ENCODE measurements around the gene GAK.

GAK gene

DNA sequence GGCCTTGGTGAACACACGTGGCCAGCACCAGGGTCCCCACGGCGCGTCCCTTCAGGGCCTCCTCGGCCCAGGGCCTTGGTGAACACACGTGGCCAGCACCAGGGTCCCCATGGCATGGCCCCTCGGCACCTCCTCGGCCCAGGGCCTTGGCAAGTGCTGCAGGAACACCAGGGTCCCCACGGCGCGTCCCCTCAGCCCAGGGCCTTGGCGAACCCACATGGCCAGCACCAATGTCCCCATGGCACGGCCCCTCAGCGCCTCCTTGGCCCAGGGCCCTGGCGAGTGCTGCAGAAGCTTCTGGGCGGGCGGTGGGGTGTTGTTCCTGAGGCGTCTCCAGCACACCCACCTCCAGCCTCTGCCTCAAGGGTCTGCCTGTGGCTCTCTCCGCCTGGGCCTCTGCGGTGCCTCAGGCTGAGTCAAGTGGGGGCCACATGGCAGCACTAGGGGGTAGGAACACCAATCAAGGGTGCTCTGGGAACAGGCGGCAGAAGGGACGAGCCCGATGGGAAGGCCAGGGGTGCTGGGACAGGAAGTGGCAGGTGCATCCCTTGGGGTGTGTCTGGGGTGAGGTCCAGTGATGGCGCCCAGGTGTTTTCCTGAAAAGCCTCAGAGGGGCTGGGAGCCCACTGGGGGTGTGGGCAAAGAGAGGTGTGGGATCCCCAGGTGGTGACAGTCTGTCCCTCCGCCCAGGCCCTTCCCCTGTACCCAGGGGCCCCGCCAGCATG lies 64.4 kb downstream of the GAK start:
- no peak for DNase-seq

DNA sequence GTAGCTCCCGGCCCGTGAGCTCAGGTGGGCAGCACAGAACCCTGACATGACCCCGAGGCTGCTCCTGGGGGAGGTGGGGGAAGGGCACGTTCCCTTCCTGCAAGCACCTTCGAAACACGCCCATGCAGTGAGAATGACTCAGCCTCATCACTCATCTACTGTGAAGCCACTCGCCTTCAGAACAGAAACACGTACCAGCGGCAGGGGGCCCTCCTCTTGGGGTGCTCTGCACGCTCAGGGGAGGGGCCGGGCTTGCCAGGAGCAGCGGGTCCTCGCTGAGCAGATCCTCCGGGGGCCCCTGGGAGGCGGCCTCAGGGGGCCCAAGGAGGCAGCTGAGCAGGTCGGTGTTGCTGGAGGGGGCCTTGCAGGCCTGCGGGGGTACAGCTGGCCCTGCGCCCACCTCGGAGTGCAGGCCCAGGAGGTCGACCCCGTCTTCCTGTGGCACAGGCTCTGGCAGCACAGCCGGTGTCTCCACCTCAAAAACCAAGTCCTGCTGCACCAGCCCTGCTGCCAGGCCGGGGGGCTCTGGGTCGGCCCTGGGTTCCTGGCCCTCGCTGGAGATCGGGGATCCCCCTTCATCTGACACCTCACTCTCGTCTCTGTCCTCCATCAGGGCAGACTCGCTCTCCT lies 65.2 kb downstream of the GAK start:
- no peak for DNase-seq

DNA sequence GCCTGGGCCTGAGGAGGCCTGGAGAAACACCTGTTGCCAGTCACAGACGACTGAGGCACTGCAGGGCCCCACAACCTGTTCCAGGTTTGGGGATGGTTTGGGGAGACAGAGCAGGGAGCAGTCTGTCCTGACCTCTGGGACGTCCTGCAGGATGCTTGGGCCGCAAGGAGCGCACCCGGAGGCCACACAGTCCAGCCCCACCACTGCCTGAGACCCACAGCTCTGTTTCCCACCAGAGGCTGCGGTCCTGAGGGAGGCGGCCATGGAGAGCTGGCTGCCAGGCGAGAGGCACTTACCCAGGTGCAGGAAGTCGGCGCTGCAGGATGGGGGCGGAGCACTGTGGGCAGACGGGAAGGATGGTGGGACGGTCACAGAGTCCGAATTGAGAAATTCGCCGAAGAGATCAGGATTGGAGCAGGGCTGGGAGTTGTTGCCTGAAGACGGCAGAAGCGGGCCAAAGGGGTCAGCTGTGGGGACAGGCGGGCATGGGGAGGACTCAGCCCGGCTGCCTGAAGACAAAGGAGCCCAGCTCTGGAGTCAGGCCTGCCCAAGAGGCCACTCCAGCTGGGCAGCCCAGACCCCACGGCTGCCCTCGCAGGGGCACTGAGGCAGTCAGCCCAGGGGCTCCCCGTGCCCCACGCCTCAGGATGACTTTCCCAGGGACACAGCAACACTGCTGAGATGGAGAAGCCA lies 65.9 kb downstream of the GAK start:
- DNase-seq, result no peak

DNA sequence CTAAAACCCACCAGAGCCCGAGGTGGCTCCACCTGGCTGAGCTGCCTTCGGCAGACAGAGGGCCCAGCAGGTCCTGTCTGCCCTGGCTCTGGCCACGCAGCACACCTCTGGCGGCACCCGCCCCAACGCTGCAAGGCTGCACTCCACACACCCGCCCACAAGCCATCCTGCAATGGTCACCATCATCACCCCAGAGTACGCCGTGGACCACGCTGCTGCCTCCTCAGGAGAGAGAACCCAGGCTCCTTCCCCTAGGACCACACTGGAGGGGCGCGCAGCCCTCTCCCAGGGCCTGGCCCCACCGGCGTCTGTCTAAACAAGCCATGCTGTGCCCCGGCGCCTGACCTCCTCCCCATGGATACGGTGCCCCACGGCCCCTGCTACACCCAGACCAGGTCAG lies 66.5 kb downstream of the GAK start:
- DNase-seq, result no peak

DNA sequence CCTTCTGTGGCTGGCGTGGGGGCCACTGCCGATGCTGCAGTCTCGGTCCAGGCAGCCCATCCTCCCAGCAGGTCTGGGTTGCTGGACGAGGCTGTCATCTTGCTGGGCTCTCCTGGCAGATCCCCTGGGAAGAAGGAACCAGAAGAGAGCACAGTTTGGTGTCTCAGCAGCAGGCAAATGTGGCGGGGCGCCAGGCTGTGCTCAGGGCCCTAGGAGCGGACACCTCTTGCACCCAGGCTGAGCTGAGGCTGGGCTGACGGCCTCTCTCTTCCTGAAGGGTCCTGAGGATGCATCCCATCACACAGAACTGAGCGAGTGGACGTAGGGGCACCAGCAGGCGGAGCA lies 67.0 kb downstream of the GAK start:
- DNase-seq, result no peak

DNA sequence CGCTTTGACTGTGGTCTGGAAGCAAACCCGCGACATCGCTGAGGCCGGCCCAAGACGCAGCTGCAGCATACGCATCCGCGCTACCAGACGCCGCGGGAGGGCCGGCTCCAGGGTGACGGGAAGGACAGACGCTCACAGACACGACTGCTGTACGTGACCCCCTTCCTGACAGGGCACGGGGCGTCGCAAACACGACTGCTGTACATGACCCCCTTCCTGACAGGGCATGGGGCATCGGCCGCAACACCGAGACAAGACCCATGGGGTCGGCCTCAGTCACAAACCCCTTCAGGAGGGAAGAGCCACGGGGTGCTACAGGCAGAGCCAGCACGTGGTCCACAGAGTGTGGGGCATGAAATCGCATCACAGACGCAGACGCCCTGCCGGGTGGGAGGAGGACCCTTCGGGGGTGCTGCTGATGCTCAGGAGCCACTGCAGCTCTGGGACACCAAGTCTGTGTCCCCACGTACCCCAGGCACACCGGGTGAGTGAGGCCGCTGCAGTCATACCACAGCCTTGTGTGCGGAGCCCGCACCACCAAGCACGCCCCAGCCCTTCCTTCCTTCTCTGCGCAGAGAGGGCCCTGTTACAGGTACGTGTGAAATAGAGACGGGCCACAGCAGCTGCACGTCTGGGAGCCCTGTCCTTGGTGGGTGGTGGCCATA lies 67.5 kb downstream of the GAK start:
- DNase-seq, result no peak

DNA sequence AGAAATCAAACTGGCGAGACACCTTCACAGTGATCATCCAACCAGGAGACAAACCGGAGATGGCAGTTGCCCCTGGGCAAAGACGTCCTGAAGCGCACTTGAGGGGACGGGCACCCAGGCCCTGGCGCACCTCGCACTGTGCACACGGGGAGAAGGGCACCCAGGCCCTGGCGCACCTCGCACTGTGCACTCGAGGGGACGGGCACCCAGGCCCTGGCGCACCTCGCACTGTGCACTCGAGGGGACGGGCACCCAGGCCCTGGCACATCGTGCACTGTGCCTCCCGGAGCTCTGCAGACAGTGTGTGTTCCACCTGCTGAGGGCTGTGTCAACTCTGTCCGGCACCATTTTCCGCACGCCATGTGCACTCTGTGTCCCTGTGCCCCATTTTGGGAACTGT lies 71.6 kb downstream of the GAK start:
- no peak for DNase-seq

DNA sequence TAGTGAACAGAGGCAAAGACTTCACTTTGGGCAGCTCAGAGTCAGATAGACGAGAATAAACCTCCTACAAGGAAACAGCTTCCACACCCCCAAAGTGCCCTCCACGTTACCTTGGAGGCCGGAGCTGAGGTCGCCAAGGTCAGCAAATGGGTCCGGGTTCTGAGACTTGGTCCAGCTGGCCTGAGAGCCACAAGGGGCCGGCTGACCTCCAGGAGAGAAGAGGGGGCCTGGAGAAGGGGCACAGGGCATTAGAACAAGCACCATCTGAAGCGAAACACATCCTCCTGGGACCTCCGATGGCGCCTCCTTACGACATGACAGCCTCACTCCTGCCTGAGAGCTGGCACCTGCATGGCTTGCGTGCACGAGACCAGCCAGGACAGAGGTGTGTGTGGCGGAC lies 72.6 kb downstream of the GAK start:
- no peak for DNase-seq

DNA sequence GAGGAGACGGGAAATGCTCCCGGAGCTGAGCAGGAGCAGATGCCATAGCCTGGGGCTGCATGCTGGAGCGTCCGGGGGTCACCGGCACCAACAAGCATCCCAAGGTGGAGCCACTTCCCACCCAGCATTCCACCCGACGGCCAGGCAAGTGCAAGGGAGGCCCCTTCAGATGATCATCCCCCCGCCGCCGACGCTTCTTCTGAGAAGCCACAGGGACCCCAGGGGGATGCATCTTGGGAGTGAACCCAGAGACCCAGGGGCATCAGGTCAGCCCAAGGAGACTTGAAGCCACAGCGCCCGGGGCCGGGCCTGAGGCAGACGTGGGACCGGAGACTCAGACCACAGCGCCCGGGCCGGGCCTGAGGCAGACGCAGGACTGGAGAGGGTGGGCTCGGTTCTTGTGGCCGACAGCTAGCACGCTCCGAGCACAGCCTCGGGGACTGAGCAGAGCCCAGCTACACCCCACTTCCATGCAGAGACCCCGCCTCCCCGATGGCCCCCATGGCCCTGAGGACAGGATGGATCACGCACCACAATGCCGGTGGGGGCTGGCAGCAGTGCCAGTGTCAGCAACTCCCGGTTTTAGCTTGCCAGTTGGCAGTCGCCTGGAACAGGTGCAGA lies 73.2 kb downstream of the GAK start:
- DNase-seq, result no peak

DNA sequence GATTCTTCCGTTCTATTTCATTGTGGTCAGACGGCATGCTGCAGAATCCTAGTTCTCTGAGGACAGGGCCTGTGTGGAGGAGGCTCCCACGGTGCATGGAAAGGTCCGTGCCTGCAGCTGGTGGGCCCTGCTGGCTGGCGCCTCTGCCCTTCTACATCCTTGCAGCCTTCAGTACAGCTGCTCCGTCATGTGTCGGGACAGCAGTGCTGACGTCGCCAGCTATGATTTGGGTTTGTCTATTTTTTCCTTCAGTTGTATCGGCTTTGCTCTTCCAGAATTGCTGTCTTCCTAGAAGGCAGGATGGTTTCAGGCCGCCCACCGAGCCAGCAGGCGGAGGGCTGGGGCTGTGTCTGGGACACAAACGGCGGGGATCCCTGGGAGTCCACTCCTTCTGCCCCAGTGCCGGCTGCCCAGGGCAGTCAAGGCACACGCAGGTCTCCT lies 74.1 kb downstream of the GAK start:
- DNase-seq, result no peak

DNA sequence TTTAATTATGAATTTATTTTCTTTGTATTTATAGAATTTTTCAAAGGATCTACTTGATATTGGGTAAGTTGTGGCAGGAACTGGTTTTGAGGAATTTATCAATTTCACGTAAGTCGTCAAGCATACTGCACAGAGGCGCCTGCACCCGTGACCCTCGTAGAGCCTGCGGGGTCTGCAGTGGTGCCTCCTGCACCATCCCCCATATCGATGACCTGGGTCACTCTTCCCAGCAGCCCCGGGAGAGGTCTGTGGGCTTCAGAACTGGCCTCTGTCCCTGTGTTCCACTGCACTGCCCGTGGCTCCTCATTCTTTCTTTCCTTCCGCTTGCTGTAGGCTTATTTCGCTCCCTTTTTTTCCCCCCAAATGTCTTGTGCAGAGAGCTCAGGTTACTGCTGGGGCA lies 74.7 kb downstream of the GAK start:
- no peak for DNase-seq

DNA sequence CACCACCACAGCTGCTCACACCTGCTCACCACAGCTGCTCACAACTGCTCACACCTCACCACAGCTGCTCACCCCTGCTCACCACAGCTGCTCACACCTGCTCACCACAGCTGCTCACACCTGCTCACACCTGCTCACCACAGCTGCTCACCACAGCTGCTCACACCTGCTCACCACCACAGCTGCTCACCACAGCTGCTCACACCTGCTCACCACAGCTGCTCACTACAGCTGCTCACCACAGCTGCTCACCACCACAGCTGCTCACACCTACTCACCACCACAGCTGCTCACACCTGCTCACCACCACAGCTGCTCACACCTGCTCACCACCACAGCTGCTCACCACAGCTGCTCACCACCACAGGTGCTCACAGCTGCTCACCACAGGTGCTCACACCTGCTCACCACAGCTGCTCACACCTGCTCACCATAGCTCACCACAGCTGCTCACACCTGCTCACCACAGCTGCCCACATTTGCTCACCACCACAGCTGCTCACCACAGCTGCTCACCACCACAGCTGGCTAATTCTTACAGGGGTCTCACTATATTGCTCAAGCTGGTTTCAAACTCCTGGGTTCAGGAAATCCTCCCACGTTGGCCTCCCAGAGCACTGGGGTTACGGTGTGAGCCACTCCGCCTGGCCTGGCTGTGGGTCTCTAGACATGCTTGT lies 75.8 kb downstream of the GAK start:
- no peak for DNase-seq

DNA sequence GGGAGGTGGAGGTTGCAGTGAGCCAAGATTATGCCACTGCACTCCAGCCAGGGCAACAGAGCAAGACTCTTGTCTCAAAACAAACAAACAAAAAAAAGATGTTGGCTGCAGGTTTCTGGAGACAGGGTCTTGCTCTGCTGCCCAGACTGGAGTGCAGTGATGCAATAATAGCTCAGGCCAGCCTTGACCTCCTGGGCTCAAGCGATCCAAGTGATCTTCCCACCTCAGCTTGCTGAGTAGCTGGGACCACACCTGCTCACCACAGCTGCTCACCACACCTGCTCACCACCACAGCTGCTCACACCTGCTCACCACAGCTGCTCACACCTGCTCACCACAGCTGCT lies 76.3 kb downstream of the GAK start:
- no peak for DNase-seq

DNA sequence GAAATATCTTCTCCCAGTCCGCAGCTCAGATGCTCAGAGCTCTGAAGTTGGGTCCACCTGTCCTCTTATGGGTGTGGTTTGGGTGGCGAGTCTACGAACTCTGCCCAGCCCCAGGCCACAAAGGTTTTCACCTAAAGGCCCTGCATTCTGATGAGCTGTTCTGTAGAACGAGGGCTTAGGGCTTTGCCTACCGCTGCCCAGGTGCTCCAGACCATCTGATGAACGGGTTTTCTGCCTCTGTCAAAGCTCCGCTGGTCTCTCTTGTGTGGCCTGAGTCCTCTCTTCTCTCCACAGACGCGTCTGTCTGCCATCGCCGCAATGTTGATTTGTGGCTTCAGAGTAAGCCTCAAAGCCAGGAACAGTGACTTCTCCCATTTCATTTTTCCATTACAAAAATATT lies 77.8 kb downstream of the GAK start:
- DNase-seq, result no peak

DNA sequence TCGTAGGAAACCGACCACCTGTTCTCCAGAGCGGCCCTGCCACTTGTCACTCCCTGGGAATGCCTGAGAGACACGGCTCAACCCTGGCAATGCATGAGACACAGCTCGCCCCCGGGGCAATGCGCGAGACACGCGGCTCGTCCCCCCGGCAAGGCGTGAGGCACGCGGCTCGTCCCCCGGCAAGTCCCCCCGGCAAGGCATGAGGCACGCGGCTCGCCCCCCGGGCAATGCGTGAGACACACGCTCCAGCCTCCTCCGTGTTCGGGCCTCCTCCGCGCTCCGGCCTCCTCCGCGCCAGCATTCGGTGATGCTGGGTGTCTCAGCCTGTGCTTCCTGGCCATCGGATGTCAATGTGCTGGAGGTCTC lies 78.7 kb downstream of the GAK start:
- no peak for DNase-seq

DNA sequence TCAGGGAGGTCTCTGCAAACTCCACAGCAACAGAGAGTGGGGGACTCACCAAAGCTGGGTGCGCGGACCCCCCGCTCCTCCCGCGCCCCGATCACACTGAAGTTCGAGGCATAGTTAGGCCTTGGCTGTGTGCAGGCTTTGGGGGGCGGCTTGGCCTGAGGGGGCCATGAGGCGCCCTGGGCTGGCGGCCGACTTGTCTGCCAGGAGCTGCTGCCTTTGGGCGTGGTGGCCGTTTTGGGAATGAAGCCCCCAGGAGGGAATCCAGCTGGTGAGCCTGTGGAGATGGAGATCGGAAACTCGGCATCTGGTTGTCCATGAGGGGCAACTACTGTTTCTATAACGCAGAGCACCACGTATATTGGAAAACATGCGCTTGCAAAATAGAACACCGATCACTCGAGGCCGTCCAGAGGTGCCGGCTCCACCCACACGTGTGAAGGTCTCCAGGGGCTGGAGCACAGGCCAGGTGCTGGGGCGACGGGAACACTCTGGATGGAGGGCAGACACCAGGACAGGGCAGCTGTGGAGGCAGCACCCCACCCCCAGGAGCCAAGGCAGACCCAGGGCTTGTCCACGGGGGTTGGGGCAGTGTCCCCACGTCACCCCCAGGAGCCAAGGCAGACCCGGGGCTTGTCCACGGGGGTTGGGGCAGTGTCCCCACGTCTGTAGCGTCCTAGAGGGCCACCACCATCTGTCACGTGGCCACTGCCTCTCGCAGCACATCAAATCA lies 80.2 kb downstream of the GAK start:
- DNase-seq, result no peak

DNA sequence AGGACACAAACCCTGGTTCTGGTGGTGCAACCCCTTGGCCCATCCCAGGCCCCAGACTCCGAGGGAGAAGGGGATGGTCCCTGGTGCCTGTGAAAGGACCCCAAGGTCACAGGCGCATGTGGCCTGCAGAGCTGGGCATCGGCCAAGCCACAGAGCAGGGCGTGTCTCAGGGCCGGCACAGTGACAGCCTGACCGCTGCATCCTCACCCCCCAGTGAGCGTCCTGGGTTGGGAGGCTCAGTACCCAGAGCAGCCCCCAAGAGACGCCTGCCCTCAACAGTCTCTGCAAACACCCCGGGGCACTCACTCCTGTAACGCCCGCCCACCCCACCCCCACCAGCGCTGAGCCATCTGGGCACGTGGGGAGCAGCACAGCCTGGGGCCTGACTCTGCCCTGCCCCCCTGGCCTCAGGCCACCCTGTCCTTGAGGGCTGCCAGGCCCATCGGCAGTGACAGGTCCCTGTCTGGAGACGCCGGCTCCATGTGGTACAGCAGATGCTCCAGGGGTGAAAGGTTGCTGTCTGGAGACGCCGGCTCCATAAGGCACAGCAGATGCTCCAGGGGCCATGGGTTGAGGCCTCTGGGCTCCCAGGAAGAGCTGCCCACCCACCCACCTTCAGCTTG lies 81.7 kb downstream of the GAK start:
- DNase-seq, result no peak

DNA sequence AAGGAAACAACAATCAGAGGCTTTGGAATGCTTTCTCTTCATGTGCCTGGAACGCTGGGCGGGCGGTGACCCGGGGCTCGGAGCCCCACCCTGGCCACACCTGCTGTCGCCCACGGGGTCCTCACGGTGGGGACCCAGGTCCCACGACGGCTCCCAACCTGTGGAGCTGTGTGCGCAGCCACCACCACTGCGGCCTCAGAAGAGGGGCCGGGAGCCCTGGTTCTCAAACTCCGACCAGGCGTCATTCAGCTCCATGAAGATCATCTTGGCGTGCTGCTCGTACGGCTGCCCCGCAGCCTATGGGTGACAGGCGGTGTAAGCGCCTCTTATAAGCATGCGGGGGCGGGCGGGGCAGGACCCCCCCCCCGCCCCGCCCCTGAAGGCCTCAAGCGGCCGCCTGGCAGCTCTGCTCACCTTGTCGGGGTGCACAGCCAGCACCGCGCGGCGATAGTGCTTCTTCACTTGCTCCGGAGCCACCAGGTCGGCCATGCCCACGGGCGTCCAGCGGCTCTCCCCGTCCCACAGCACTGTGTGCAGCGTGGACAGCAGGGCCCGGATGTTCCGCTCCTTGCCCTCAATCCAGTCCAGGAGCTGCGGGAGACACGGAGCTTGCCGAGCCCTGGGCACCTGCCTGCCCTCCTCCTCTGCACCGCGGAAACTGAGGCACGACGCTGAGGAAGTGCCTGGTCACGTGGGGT lies 82.5 kb downstream of the GAK start:
- DNase-seq, result no peak

DNA sequence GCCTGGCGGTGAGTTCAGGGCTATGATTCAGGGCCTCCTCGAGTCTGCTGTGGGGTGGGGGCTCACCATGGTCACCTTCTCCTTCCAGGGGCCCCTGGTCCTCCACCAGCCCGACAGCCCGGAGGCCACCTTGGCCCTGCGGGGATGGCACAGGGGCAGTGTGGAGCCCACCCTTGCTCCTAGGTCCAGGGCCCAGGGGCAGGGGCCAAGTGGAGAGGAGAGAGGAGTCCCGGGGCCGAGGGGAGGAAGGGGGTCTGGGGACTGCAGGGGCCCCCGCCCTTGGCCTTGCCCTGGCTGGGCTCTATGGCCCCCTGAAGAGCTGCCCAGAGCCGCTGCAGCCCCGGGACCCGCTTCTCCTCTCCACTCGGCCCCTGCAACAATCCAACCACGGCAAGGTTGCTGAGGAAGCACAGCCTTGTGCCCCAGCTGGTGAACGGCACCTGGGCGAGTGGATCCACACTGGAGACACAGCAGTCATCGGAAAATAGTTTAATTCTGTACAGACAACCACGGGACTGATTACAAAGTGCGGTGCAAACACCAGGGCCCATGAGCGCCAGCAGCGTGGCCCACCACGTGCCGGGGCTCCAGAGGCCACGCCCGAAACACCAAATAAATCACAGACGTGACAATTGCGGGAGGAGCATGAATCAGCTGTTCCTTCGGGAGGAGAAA lies 83.2 kb downstream of the GAK start:
- no peak for DNase-seq

DNA sequence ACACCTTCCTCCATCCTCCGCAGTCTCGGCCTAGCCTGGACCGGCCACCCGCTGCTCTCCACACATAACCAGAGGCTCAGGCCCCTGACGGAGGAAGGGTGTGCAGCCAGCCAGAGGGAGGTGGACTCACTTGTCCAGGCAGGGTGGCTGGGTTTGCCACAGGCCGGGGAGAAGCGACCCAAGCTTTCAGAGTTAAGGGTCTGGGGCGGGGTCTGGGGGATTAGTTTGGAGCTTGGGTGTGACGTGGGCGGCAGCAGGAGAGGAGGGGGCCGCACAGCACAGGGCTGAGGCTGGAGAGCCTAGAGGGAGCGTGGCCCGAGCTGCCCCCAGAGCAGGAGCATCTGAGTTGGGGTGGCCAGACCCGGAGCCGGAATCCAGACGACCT lies 83.8 kb downstream of the GAK start:
- no peak for DNase-seq

DNA sequence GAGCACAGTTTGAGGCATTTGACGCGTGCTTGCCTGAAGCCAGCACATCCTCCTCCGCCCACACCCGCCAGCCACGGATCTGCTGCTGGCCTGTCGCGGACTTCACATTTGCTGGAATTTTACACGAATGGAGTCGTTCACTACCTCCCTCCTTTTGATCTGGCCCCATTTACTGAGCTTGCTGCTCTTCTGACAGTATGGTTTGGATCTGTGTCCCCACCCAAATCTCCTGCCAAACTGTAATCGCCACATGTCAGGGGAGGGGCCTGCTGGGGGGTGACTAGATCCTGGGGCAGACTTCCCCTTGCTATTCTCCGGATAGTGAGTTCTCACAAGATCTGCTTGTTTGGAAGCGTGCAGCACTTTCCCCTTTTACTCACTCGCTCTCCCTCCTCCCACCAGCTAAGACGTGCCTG lies 86.3 kb downstream of the GAK start:
- DNase-seq, result no peak
